Measurements from ENCODE around the gene VEPH1.

VEPH1 gene

GRCh38 chr3:157408499-157409149 lies 94.6 kb downstream of the VEPH1 start:
- ChIA-PET CTCF (no interaction called here), POLR2A (no interaction called here)
- no peak overlapping the region for H3K4me3 ChIP-seq (ENCODE audit: low read depth, low read length)
- DNase-seq (ENCODE audit: low read depth, low spot score) = no peak
- no peak for TF ChIP-seq CTCF (IDR thresholded peaks at IDR 0.05; ENCODE audit: insufficient read depth, low read length, missing control alignments)

- CTCF ChIA-PET = no interaction called here
- POLR2A ChIA-PET = no interaction called here
- no peak overlapping the region for H3K4me3 ChIP-seq (ENCODE audit: low read depth, low read length)
- no peak for DNase-seq (ENCODE audit: low read depth, low spot score)
- no peak for TF ChIP-seq CTCF (IDR thresholded peaks at IDR 0.05; ENCODE audit: insufficient read depth, low read length, missing control alignments)
Measured at GRCh38 chr3:157407769-157408168, 95.4 kb downstream of the VEPH1 start.

GRCh38 chr3:157406394-157406793 lies 96.8 kb downstream of the VEPH1 start:
- no peak for TF ChIP-seq CTCF (IDR thresholded peaks at IDR 0.05; ENCODE audit: insufficient read depth, low read length, missing control alignments)
- ChIA-PET CTCF (interaction anchor here (0.9 kb wide), 1 partner anchor 11 kb away, joined by 3 read pairs; no protein-coding TSS in a partner anchor), POLR2A (no interaction called here)
- H3K4me3 ChIP-seq (ENCODE audit: low read depth, low read length) = no peak overlapping the region
- no peak for DNase-seq (ENCODE audit: low read depth, low spot score)

GRCh38 chr3:157405457-157405856 lies 97.8 kb downstream of the VEPH1 start:
- no peak for DNase-seq (ENCODE audit: low read depth, low spot score)
- CTCF ChIA-PET = interaction anchor here (0.9 kb wide), 1 partner anchor 12 kb away, joined by 3 read pairs; no protein-coding TSS in a partner anchor

GRCh38 chr3:157404381-157404780 lies 98.8 kb downstream of the VEPH1 start:
- no peak for DNase-seq (ENCODE audit: low read depth, low spot score)
- POLR2A ChIA-PET = no interaction called here
- TF ChIP-seq CTCF (IDR thresholded peaks at IDR 0.05; ENCODE audit: insufficient read depth, low read length, missing control alignments) = no peak
- no peak overlapping the region for H3K4me3 ChIP-seq (ENCODE audit: low read depth, low read length)
- CTCF ChIA-PET = no interaction called here

More at GRCh38 chr3:157405457-157405856, 97.8 kb downstream of the VEPH1 start:
- POLR2A ChIA-PET = no interaction called here
- H3K4me3 ChIP-seq (ENCODE audit: low read depth, low read length) = no peak overlapping the region
- no peak for TF ChIP-seq CTCF (IDR thresholded peaks at IDR 0.05; ENCODE audit: insufficient read depth, low read length, missing control alignments)

GRCh38 chr3:157398598-157398997 lies 104.6 kb downstream of the VEPH1 start:
- ChIA-PET CTCF (interaction anchor here (1.4 kb wide), 1 partner anchor 17 kb away, joined by 3 read pairs; no protein-coding TSS in a partner anchor), POLR2A (no interaction called here)
- TF ChIP-seq CTCF (IDR thresholded peaks at IDR 0.05; ENCODE audit: insufficient read depth, low read length, missing control alignments) = no peak
- no peak for DNase-seq (ENCODE audit: low read depth, low spot score)
- no peak overlapping the region for H3K4me3 ChIP-seq (ENCODE audit: low read depth, low read length)

Measured in AG04449 (cell line).